Peyer's patch (tissue), 4 donors: ENCODE measurements around the gene FKBP10.

Experiments
- POLR2A ChIP-seq, 2 donors: fragments of 450-650 bp; IDR thresholded peaks; one replicate each; pipeline ENCODE4 v1.5.1; 2017; ENCODE audit warnings: antibody characterized with exemption in 2 of 2, mild to moderate bottlenecking in 2 of 2, moderate library complexity in 2 of 2
- TF ChIP-seq, protein P1 (sequence below), 6 experiments: fragments of 450-650 bp in 4 of 6; fragments of 200-600 bp in 2 of 6; sonication (generic) in 1 of 6; IDR thresholded peaks; one replicate each; pipeline ENCODE4 v1.5.1; 2017 to 2019; ENCODE audit warnings: antibody characterized with exemption in 6 of 6, mild to moderate bottlenecking in 3 of 6, moderate library complexity in 1 of 6

DNA sequence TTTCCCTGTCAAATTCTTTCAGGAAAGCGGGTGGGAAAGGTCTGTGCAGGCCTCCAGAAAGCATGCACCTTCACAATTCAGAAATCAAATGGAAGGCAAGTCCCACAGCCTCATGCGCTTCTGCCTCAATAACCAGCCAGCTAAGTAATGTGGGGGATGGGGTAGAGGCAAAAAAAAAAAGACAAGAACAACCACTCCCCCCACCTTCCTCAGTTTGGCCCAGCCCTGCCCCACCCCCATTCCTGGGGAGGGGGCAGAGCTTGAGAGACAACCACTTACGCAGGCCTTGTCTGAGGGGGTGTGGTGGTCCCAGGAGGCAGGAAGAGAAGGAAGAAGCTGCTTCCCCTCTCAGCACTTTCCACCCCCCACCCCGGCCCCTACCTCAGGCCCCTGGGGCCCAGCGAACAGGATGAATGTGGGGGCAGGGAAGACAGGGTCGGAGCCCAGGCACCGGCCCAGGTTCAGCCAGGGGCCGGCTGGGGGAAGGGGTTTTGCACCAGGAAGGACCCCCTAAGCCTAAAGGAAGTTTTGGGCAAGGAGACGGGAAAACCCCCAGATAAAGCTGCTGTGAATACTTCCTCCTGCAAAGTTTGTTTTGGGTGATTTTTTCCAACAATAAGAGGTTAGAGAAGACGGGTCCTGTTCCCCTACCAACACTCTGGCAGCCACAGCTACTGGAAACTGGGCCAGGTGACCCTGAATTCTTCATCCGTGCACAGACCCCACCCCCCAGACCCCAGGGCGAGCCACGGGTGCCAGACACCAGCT, 27.5 kb upstream of the FKBP10 start:
- TF ChIP-seq POLR2A (IDR thresholded peaks at IDR 0.05), result no peak
- TF ChIP-seq, protein P1, sequence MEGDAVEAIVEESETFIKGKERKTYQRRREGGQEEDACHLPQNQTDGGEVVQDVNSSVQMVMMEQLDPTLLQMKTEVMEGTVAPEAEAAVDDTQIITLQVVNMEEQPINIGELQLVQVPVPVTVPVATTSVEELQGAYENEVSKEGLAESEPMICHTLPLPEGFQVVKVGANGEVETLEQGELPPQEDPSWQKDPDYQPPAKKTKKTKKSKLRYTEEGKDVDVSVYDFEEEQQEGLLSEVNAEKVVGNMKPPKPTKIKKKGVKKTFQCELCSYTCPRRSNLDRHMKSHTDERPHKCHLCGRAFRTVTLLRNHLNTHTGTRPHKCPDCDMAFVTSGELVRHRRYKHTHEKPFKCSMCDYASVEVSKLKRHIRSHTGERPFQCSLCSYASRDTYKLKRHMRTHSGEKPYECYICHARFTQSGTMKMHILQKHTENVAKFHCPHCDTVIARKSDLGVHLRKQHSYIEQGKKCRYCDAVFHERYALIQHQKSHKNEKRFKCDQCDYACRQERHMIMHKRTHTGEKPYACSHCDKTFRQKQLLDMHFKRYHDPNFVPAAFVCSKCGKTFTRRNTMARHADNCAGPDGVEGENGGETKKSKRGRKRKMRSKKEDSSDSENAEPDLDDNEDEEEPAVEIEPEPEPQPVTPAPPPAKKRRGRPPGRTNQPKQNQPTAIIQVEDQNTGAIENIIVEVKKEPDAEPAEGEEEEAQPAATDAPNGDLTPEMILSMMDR (IDR thresholded peaks at IDR 0.05), result no peak
